OCI-LY7 (cell line): ENCODE measurements around the gene SLC8B1. TPM values are rescaled to one million over a fixed set of nuclear protein-coding genes. Genes with fewer than 3 reads are reported as not detected.

Source experiments
- BruUV-seq: library from RNA; stranded (reverse); fragments of 400-500 nt; replicated peaks from 2 replicates; lab custom pipeline; 2021; lab: Mats Ljungman, UMichigan
- CTCF ChIA-PET: fragments of 300-600 bp; sonication (Branson Sonifier 250); formaldehyde crosslinking; loops from one replicate; lab custom pipeline; 2022; ENCODE audit warnings: antibody characterized with exemption; ENCODE audit not compliant: unreplicated experiment; lab: Charles Lee
- POLR2A ChIA-PET: fragments of 300-600 bp; sonication (Branson Sonifier 250); formaldehyde crosslinking; loops from one replicate; lab custom pipeline; 2022; ENCODE audit warnings: antibody characterized with exemption; lab: Charles Lee
- DNase-seq: peaks from one replicate; pipeline ENCODE4 v3.0.0-alpha.2; 2015; ENCODE audit warnings: low spot score
- H2AFZ ChIP-seq: fragments of 200-600 bp; sonication (generic), shearing (Covaris generic); 2 replicates; pipeline ENCODE4 v1.6.1; 2014; ENCODE audit warnings: mild to moderate bottlenecking, antibody characterized with exemption, low read length, moderate library complexity
- H3K27ac ChIP-seq: fragments of 200-600 bp; sonication (generic); 2 replicates; pipeline ENCODE4 v1.5.1; 2014; ENCODE audit warnings: mixed run types, low read depth, mild to moderate bottlenecking, moderate library complexity, low read length, inconsistent platforms; ENCODE audit not compliant: poor library complexity, severe bottlenecking
- H3K36me3 ChIP-seq: fragments of 200-600 bp; sonication (generic); 2 replicates; pipeline ENCODE4 v1.6.1; 2014; ENCODE audit warnings: mild to moderate bottlenecking, antibody characterized with exemption, low read length, moderate library complexity, mixed read lengths; ENCODE audit not compliant: insufficient read depth
- H3K4me1 ChIP-seq: fragments of 200-600 bp; sonication (generic); 2 replicates; pipeline ENCODE4 v1.5.1; 2014; ENCODE audit warnings: mild to moderate bottlenecking, low read length; ENCODE audit not compliant: insufficient read depth, poor library complexity, severe bottlenecking
- H3K4me2 ChIP-seq: fragments of 200-600 bp; sonication (generic); 2 replicates; pipeline ENCODE4 v1.6.1; 2014; ENCODE audit warnings: mild to moderate bottlenecking, low read length
- H3K4me3 ChIP-seq: fragments of 200-600 bp; sonication (generic); 2 replicates; pipeline ENCODE4 v1.5.1; 2014; ENCODE audit warnings: mild to moderate bottlenecking, low read depth, low read length; ENCODE audit not compliant: poor library complexity, severe bottlenecking
- H3K79me2 ChIP-seq: fragments of 200-600 bp; sonication (generic); 2 replicates; pipeline ENCODE4 v1.6.1; 2016; ENCODE audit warnings: low read depth, mild to moderate bottlenecking, low read length, moderate library complexity, mixed read lengths; ENCODE audit not compliant: insufficient read depth
- H3K9me2 ChIP-seq: fragments of 200-600 bp; sonication (generic); 2 replicates; pipeline ENCODE4 v1.6.1; 2016; ENCODE audit warnings: mild to moderate bottlenecking, low read length, mixed read lengths; ENCODE audit not compliant: insufficient read depth
- H3K9me3 ChIP-seq: fragments of 200-600 bp; sonication (generic); 2 replicates; pipeline ENCODE4 v1.6.1; 2014; ENCODE audit warnings: mild to moderate bottlenecking, mixed run types, low read length, mixed read lengths
- H4K20me1 ChIP-seq: fragments of 200-600 bp; sonication (generic); 2 replicates; pipeline ENCODE4 v1.6.1; 2014; ENCODE audit warnings: mild to moderate bottlenecking, antibody characterized with exemption, low read length, moderate library complexity, mixed read lengths; ENCODE audit not compliant: insufficient read depth
- EZH2phosphoT487 ChIP-seq: fragments of 200-600 bp; sonication (generic); IDR thresholded peaks from 2 replicates; pipeline ENCODE4 v1.6.1; 2018; ENCODE audit warnings: low read depth, borderline replicate concordance, mild to moderate bottlenecking, mixed run types, antibody characterized with exemption, low read length, moderate library complexity, mixed read lengths
- intact Hi-C: fragments of 100-400 bp; cut with micrococcal nuclease; formaldehyde crosslinking; loops from one replicate; pipeline ENCODE4 v1.10.0; 2022; ENCODE audit not compliant: unreplicated experiment
- total RNA-seq, 2 experiments: library from RNA; depleted of rRNA in 1 of 2; stranded (reverse); fragments of >200 nt in 1 of 2; shearing (Covaris generic) in 1 of 2; gene quantifications; 2 replicates each; pipeline ENCODE4 v1.2.3, GENCODE V29; 2014 to 2022
- TF ChIP-seq, protein P1 (sequence below): fragments of 200-600 bp; sonication (generic); conservative IDR thresholded peaks from 2 replicates; pipeline ENCODE4 v1.5.1; 2014; ENCODE audit warnings: mild to moderate bottlenecking, antibody characterized with exemption, low read length, moderate library complexity, mixed read lengths

Gene SLC8B1
- total RNA-seq, 2 experiments from 2014 or later: 47.1 to 57.2 TPM

DNA sequence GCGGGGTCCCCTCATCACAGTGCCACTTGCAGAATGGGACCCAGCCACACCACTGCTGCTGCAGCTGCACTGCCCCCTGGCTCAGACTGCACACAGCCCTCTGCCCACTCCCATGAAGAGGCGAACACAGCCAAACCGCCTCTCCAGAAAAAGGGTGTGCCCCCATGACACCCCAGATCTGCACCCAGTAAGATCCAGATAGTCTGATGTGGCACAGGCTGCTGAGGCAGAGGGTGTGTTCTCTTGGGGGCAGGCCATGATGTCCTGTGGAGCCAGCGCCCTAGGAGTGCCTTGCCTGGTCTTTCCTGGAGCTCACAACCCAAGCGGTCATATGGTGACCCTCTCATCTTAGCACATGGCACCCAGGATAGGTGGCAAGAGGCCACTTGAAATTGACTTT, 44.4 kb downstream of the SLC8B1 start:
- no peaks in the 10 kb centered on the region for H3K9me2 ChIP-seq
- no peak overlapping the region for H3K4me2 ChIP-seq
- TF ChIP-seq EZH2phosphoT487: no peak
- TF ChIP-seq, protein P1, sequence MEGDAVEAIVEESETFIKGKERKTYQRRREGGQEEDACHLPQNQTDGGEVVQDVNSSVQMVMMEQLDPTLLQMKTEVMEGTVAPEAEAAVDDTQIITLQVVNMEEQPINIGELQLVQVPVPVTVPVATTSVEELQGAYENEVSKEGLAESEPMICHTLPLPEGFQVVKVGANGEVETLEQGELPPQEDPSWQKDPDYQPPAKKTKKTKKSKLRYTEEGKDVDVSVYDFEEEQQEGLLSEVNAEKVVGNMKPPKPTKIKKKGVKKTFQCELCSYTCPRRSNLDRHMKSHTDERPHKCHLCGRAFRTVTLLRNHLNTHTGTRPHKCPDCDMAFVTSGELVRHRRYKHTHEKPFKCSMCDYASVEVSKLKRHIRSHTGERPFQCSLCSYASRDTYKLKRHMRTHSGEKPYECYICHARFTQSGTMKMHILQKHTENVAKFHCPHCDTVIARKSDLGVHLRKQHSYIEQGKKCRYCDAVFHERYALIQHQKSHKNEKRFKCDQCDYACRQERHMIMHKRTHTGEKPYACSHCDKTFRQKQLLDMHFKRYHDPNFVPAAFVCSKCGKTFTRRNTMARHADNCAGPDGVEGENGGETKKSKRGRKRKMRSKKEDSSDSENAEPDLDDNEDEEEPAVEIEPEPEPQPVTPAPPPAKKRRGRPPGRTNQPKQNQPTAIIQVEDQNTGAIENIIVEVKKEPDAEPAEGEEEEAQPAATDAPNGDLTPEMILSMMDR: no peak
- no peaks in the 10 kb centered on the region for H3K4me1 ChIP-seq
- intact Hi-C loops: no loop called here
- POLR2A ChIA-PET: no interaction called here
- no peak overlapping the region for H3K4me3 ChIP-seq
- no peak overlapping the region for H3K27ac ChIP-seq
- no peaks in the 10 kb centered on the region for H3K9me3 ChIP-seq
- H3K36me3 ChIP-seq: peaks cover 99% of the 10 kb centered on the region
- H3K79me2 ChIP-seq: no peaks in the 10 kb centered on the region
- H4K20me1 ChIP-seq: no peaks in the 10 kb centered on the region
- DNase-seq: no peak
- CTCF ChIA-PET: no interaction called here
- no TSS peak for BruUV-seq
- H2AFZ ChIP-seq: no peak overlapping the region

DNA sequence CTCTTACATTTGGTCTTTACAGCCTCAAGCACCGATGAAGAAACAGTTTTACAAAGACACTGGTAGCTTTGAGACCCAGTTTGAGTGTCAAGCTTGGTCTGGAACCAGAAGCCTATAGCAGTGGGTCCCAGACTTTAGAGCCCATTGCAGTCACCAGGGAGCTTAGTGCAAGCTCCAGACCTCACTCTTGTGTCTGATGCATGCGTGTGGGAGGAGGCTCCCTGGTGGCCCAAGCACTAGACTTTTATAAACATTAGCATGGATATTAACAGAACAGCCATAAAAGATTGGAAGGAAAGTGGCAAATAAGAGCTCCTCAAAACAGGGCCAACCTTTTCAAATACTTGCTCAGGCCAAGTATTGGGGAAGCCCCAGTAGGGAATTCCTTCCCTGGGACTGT, 45.5 kb downstream of the SLC8B1 start:
- Histone ChIP-seq H3K9me2 (no peaks in the 10 kb centered on the region), H3K4me3 (no peak overlapping the region), H3K4me2 (no peak overlapping the region), H3K79me2 (no peaks in the 10 kb centered on the region), H3K4me1 (no peaks in the 10 kb centered on the region), H3K27ac (no peak overlapping the region), H3K9me3 (no peaks in the 10 kb centered on the region), H2AFZ (no peak overlapping the region), H3K36me3 (peaks cover 98% of the 10 kb centered on the region), H4K20me1 (no peaks in the 10 kb centered on the region)
- CTCF ChIA-PET: no interaction called here
- intact Hi-C loops: no loop called here
- no TSS peak for BruUV-seq
- POLR2A ChIA-PET: no interaction called here
- no peak for TF ChIP-seq EZH2phosphoT487
- TF ChIP-seq, protein P1: no peak
- DNase-seq: no peak

DNA sequence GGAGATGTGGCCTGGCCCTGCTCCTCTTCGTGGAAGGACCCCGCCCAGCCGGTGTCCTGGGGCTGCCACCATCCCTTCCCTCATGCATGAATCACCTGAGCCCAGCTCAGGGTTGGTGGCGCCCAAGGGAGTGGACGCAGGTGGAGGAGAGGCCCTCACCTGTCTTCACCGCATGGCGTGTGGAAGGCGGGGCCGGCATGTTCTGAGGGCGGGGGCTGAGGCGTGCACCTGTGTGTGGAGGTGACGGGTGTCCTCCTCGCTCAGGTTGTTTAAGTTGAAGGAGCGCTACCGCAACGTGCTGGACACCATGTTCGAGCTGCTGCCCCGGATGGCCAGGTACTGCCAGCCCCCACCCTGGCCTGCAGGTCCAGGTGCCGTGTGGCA, 47.0 kb downstream of the SLC8B1 start:
- H2AFZ ChIP-seq: no peak overlapping the region
- no peak for DNase-seq
- no peaks in the 10 kb centered on the region for H3K4me1 ChIP-seq
- ChIA-PET POLR2A (no interaction called here), CTCF (no interaction called here)
- H3K4me2 ChIP-seq: no peak overlapping the region
- H3K36me3 ChIP-seq: peaks cover 98% of the 10 kb centered on the region
- H3K9me2 ChIP-seq: no peaks in the 10 kb centered on the region
- no TSS peak for BruUV-seq
- H3K9me3 ChIP-seq: no peaks in the 10 kb centered on the region
- no peak overlapping the region for H3K27ac ChIP-seq
- TF ChIP-seq EZH2phosphoT487: no peak
- TF ChIP-seq, protein P1: no peak
- no peak overlapping the region for H3K4me3 ChIP-seq
- H4K20me1 ChIP-seq: no peaks in the 10 kb centered on the region
- intact Hi-C loops: no loop called here
- H3K79me2 ChIP-seq: no peaks in the 10 kb centered on the region
